Raji (cell line): ENCODE data around the gene SDHB.

Source experiments
- POLR2A ChIP-seq: IDR thresholded peaks from 2 replicates; pipeline ENCODE4 v1.6.1; 2011; ENCODE audit warnings: low read depth, low read length, control low read depth; ENCODE audit not compliant: insufficient read depth

Gene SDHB

GRCh38 chr1:17082761-17083160, 28.9 kb upstream of the SDHB start:
- TF ChIP-seq POLR2A, result no peak

- TF ChIP-seq POLR2A, result no peak
Measured at GRCh38 chr1:17081439-17081838, 27.6 kb upstream of the SDHB start.

- TF ChIP-seq POLR2A, result no peak
Measured at GRCh38 chr1:17080880-17081279, 27.0 kb upstream of the SDHB start.

- TF ChIP-seq POLR2A, result no peak
Measured at GRCh38 chr1:17080085-17080759, 26.4 kb upstream of the SDHB start.

- no peak for TF ChIP-seq POLR2A
Measured at GRCh38 chr1:17078991-17079868, 25.4 kb upstream of the SDHB start.

GRCh38 chr1:17075470-17076255, 21.8 kb upstream of the SDHB start:
- no peak for TF ChIP-seq POLR2A

- no peak for TF ChIP-seq POLR2A
Measured at GRCh38 chr1:17071794-17072193, 18.0 kb upstream of the SDHB start.

GRCh38 chr1:17070163-17070525, 16.3 kb upstream of the SDHB start:
- no peak for TF ChIP-seq POLR2A

GRCh38 chr1:17069452-17070162, 15.8 kb upstream of the SDHB start:
- no peak for TF ChIP-seq POLR2A

- no peak for TF ChIP-seq POLR2A
Measured at GRCh38 chr1:17068789-17069188, 15.0 kb upstream of the SDHB start.

- TF ChIP-seq POLR2A, result no peak
Measured at GRCh38 chr1:17067465-17068240, 13.8 kb upstream of the SDHB start.

GRCh38 chr1:17067069-17067426, 13.2 kb upstream of the SDHB start:
- TF ChIP-seq POLR2A, result no peak

- TF ChIP-seq POLR2A, result no peak
Measured at GRCh38 chr1:17066361-17067068, 12.7 kb upstream of the SDHB start.

GRCh38 chr1:17065666-17066065, 11.8 kb upstream of the SDHB start:
- TF ChIP-seq POLR2A, result no peak
